Measurements from ENCODE around the gene PLPPR3. TPM values are rescaled to one million over a fixed set of nuclear protein-coding genes. Genes with fewer than 3 reads are reported as not detected.

PLPPR3 gene
- total RNA-seq, 1 experiment from 2014 or later: 63.7 TPM

DNA sequence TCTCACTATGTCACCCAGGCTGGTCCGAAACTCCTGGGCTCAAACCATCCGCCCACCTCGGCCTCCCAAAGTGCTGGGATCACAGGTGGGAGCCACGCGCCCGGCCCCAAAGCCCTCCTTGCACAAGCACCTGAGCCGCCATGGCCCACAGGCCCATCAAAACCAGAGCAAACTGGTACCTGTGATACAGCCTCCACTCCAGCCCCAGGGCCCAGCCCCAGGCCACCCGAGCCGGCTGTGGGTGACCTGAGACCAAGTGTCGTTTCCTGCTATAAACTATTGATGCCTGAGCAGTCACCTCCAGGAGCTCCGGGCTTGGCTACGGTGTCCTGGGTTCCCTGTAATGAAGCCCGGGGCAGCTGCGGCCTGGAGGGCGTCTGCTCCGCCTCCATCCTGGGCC is 34.2 kb downstream of the PLPPR3 start:
- TF ChIP-seq SIN3A (IDR thresholded peaks at IDR 0.05; ENCODE audit: borderline replicate concordance, insufficient read depth, low read depth, low read length) (no peak), POLR2AphosphoS5 (IDR thresholded peaks at IDR 0.05; ENCODE audit: low read depth, low read length) (no peak), TCF7L2 (IDR thresholded peaks at IDR 0.05; ENCODE audit: low read depth, low read length) (no peak)
- TF ChIP-seq, protein P1, sequence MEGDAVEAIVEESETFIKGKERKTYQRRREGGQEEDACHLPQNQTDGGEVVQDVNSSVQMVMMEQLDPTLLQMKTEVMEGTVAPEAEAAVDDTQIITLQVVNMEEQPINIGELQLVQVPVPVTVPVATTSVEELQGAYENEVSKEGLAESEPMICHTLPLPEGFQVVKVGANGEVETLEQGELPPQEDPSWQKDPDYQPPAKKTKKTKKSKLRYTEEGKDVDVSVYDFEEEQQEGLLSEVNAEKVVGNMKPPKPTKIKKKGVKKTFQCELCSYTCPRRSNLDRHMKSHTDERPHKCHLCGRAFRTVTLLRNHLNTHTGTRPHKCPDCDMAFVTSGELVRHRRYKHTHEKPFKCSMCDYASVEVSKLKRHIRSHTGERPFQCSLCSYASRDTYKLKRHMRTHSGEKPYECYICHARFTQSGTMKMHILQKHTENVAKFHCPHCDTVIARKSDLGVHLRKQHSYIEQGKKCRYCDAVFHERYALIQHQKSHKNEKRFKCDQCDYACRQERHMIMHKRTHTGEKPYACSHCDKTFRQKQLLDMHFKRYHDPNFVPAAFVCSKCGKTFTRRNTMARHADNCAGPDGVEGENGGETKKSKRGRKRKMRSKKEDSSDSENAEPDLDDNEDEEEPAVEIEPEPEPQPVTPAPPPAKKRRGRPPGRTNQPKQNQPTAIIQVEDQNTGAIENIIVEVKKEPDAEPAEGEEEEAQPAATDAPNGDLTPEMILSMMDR (IDR thresholded peaks at IDR 0.05): no peak
- TF ChIP-seq, protein P2, sequence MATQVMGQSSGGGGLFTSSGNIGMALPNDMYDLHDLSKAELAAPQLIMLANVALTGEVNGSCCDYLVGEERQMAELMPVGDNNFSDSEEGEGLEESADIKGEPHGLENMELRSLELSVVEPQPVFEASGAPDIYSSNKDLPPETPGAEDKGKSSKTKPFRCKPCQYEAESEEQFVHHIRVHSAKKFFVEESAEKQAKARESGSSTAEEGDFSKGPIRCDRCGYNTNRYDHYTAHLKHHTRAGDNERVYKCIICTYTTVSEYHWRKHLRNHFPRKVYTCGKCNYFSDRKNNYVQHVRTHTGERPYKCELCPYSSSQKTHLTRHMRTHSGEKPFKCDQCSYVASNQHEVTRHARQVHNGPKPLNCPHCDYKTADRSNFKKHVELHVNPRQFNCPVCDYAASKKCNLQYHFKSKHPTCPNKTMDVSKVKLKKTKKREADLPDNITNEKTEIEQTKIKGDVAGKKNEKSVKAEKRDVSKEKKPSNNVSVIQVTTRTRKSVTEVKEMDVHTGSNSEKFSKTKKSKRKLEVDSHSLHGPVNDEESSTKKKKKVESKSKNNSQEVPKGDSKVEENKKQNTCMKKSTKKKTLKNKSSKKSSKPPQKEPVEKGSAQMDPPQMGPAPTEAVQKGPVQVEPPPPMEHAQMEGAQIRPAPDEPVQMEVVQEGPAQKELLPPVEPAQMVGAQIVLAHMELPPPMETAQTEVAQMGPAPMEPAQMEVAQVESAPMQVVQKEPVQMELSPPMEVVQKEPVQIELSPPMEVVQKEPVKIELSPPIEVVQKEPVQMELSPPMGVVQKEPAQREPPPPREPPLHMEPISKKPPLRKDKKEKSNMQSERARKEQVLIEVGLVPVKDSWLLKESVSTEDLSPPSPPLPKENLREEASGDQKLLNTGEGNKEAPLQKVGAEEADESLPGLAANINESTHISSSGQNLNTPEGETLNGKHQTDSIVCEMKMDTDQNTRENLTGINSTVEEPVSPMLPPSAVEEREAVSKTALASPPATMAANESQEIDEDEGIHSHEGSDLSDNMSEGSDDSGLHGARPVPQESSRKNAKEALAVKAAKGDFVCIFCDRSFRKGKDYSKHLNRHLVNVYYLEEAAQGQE (IDR thresholded peaks at IDR 0.05; ENCODE audit: insufficient read depth in 1 of 2, low read depth in 2 of 2, low read length in 1 of 2): no peak
- H3K9me3 ChIP-seq (ENCODE audit: control insufficient read depth, insufficient read depth, low read depth, low read length): no peaks in the 10 kb centered on the region
- POLR2A ChIA-PET: no interaction called here
- intact Hi-C loops (cut with micrococcal nuclease; ENCODE audit: unreplicated experiment): no loop called here
- BruUV-seq (replicated peaks): no TSS peak
- DNase-seq (ENCODE audit: low read depth, low spot score) (no peak), ATAC-seq (no peak)
- in situ Hi-C loops (cut with HindIII; ENCODE audit: low pct_unique_long_range_greater_than_20kb, low sequenced_read_pairs): no loop called here
- H3K27ac ChIP-seq (ENCODE audit: low read length): peak overlapping the region; percentile 18; the same call in 1 of the 2 replicates
- H3K4me1 ChIP-seq (ENCODE audit: control insufficient read depth, insufficient read depth, low read length): peaks cover 23% of the 10 kb centered on the region
- no peaks in the 10 kb centered on the region for H3K27me3 ChIP-seq (ENCODE audit: control insufficient read depth, insufficient read depth, low read length)
- H3K4me3 ChIP-seq (ENCODE audit: low read depth in 2 of 2, low read length in 2 of 2): no peak overlapping the region
- H3K36me3 ChIP-seq (ENCODE audit: control insufficient read depth, insufficient read depth, low read length): no peaks in the 10 kb centered on the region
- CTCF ChIA-PET: interaction anchor here (0.5 kb wide), 1 partner anchor 61 kb away, joined by 3 read pairs; no protein-coding TSS in a partner anchor

DNA sequence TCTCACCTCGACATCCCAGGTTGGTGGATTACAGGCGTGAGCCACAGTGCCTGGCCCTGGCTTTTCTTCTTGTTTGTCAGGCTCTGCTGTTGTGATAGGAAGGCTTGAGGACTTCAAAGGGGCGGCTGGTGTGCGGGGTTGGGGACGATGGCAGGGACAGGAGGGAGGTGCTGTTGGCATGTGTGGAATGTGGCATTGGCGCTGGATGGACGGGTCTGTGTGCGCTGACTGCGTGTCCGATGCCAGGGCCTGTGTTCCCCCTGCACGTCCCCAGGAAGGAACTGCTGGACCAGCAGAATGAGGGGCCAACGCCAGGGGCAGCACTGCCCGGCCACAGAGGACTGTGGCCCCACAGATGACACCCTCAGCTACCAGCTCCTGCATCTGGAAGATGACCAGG is 37.2 kb downstream of the PLPPR3 start:
- no peaks in the 10 kb centered on the region for H3K27me3 ChIP-seq (ENCODE audit: control insufficient read depth, insufficient read depth, low read length)
- TF ChIP-seq TCF7L2 (IDR thresholded peaks at IDR 0.05; ENCODE audit: low read depth, low read length) (peak; percentile 93), POLR2AphosphoS5 (IDR thresholded peaks at IDR 0.05; ENCODE audit: low read depth, low read length) (no peak), SIN3A (IDR thresholded peaks at IDR 0.05; ENCODE audit: borderline replicate concordance, insufficient read depth, low read depth, low read length) (no peak)
- no peaks in the 10 kb centered on the region for H3K36me3 ChIP-seq (ENCODE audit: control insufficient read depth, insufficient read depth, low read length)
- no TSS peak for BruUV-seq (replicated peaks)
- in situ Hi-C loops (cut with HindIII; ENCODE audit: low pct_unique_long_range_greater_than_20kb, low sequenced_read_pairs) (no loop called here), intact Hi-C loops (cut with micrococcal nuclease; ENCODE audit: unreplicated experiment) (no loop called here)
- ATAC-seq: peak; percentile 28; the same call in 1 of the 2 replicates
- peak overlapping the region; percentile 38 to 63 for H3K4me3 ChIP-seq (ENCODE audit: low read depth in 2 of 2, low read length in 2 of 2)
- H3K9me3 ChIP-seq (ENCODE audit: control insufficient read depth, insufficient read depth, low read depth, low read length): no peaks in the 10 kb centered on the region
- CTCF ChIA-PET: interaction anchor here (0.6 kb wide), 2 partner anchors 31 to 94 kb away, joined by 3 to 7 read pairs; no protein-coding TSS in a partner anchor
- POLR2A ChIA-PET: no interaction called here
- no peak for DNase-seq (ENCODE audit: low read depth, low spot score)
- H3K27ac ChIP-seq (ENCODE audit: low read length): peak overlapping the region; percentile 89
- H3K4me1 ChIP-seq (ENCODE audit: control insufficient read depth, insufficient read depth, low read length): peaks cover 21% of the 10 kb centered on the region
